Measurements from ENCODE around the gene ZNF236.

DNA sequence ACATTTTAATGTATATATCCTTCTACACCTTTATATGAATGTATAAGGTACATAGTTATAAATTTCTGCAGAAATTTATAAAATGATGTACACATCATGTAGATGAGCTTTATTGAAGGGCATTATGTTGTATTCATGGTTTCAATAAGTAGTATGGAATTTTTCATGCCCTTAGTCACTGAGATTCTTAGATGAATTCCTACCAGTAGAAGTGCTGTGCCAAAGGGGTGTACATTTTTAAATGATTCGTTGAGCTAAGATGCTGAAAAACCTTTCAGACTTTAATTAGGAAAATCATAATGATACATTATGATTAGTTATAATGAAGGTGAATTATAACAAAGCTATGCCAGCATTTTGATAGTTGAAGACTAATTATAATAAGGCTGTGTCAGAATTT is 115.2 kb downstream of the ZNF236 start:
- TF ChIP-seq, protein P1, sequence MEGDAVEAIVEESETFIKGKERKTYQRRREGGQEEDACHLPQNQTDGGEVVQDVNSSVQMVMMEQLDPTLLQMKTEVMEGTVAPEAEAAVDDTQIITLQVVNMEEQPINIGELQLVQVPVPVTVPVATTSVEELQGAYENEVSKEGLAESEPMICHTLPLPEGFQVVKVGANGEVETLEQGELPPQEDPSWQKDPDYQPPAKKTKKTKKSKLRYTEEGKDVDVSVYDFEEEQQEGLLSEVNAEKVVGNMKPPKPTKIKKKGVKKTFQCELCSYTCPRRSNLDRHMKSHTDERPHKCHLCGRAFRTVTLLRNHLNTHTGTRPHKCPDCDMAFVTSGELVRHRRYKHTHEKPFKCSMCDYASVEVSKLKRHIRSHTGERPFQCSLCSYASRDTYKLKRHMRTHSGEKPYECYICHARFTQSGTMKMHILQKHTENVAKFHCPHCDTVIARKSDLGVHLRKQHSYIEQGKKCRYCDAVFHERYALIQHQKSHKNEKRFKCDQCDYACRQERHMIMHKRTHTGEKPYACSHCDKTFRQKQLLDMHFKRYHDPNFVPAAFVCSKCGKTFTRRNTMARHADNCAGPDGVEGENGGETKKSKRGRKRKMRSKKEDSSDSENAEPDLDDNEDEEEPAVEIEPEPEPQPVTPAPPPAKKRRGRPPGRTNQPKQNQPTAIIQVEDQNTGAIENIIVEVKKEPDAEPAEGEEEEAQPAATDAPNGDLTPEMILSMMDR (IDR thresholded peaks at IDR 0.05): no peak
- TF ChIP-seq POLR2A (IDR thresholded peaks at IDR 0.05): no peak
- no peak for TF ChIP-seq POLR2AphosphoS5 (IDR thresholded peaks at IDR 0.05; ENCODE audit: insufficient read depth in 1 of 2, low read depth in 1 of 2)

Data from vagina (tissue), 2 donors.